Adrenal gland (tissue), 12 donors: ENCODE measurements around the gene TLN1. TPM values are rescaled to one million over a fixed set of nuclear protein-coding genes. Genes with fewer than 3 reads are reported as not detected.

ENCODE experiments used
- DNase-seq, 7 donors: peaks; one replicate each; pipeline ENCODE4 v3.0.0-alpha.2; 2019 to 2020
- H3K27ac ChIP-seq, 5 donors: fragments of 200-600 bp; sonication (generic) in 4 of 5; 1 replicate in 3 of 5; 2 replicates in 2 of 5; pipeline versions ENCODE4 v1.5.1 to v1.8.0; 2016 to 2020; ENCODE audit warnings: mild to moderate bottlenecking in 1 of 5
- H3K27me3 ChIP-seq: fragments of 200-600 bp; 2 replicates; pipeline ENCODE4 v1.8.0; 2021
- H3K36me3 ChIP-seq, 2 donors: fragments of 200-600 bp; replicated peaks in 1 of 2; 1 replicate in 1 of 2; 2 replicates in 1 of 2; pipeline versions ENCODE4 v1.5.1 to v1.8.0; 2018 to 2022
- H3K4me1 ChIP-seq, 2 donors: fragments of 200-600 bp; replicated peaks in 1 of 2; 1 replicate in 1 of 2; 2 replicates in 1 of 2; pipeline versions ENCODE4 v1.5.1 to v1.8.0; 2018 to 2021
- H3K4me3 ChIP-seq, 4 donors: fragments of 200-600 bp; sonication (generic) in 3 of 4; one replicate each; pipeline ENCODE4 v1.5.1; 2016 to 2018
- H3K9me3 ChIP-seq, 3 donors: fragments of 200-600 bp; sonication (generic) in 1 of 3; replicated peaks in 1 of 3; 1 replicate in 2 of 3; 2 replicates in 1 of 3; pipeline versions ENCODE4 v1.5.1 to v1.8.0; 2016 to 2021
- POLR2A ChIP-seq, 2 donors: fragments of 450-650 bp; IDR thresholded peaks; one replicate each; pipeline ENCODE4 v1.6.1; 2017; ENCODE audit warnings: antibody characterized with exemption in 2 of 2, mild to moderate bottlenecking in 2 of 2, moderate library complexity in 1 of 2
- WGBS, 4 donors: extraction: QIAGEN DNeasy Blood & Tissue Kit in 2 of 4; methylation state at CpG; one replicate each; pipeline versions ENCODE4 v1.1.5 to v1.1.7; 2013 to 2017; 5-methylcytosine and 5-hydroxymethylcytosine counted together
- intact Hi-C, 2 donors: fragments of 100-400 bp; cut with DNase I; formaldehyde crosslinking; loops; one replicate each; pipeline versions ENCODE4 v1.14.1 to v1.15.0; 2022 to 2023
- polyA plus RNA-seq, 3 donors: library from polyadenylated mRNA; stranded (reverse); fragments of 200-250 nt in 2 of 3; fragments of 350-450 nt in 1 of 3; fragmentation: Illumina TruSeq in 1 of 3; extraction: RNeasy Lipid Tissue Mini Kit (QIAGEN cat#74804) in 1 of 3; gene quantifications; one replicate each; pipeline ENCODE4 v1.2.3, GENCODE V29; 2013 to 2014
- total RNA-seq, 9 donors: library from RNA; depleted of rRNA in 4 of 9; stranded (reverse); fragments of >200 nt in 4 of 9; fragments of 120-200 nt in 1 of 9; fragmentation: NEBNext Ultra II Directional in 1 of 9; extraction: Animal tissue kit (Norgen Biotek cat#: 25700) in 1 of 9; gene quantifications; one replicate each; pipeline versions ENCODE4 v1.1.0 to v1.2.4, GENCODE V29; 2013 to 2023
- TF ChIP-seq, protein P1 (sequence below), 6 experiments: fragments of 450-650 bp in 4 of 6; fragments of 200-600 bp in 2 of 6; sonication (generic) in 1 of 6; IDR thresholded peaks; 1 replicate in 5 of 6; 2 replicates in 1 of 6; pipeline versions ENCODE4 v1.5.1 to v1.8.0; 2016 to 2021; ENCODE audit warnings: antibody characterized with exemption in 6 of 6, mild to moderate bottlenecking in 2 of 6, moderate library complexity in 1 of 6
- donor health status: healthy with polysubstance abuse.
- donor health status: Bipolar disorder and iron deficiency.
- donor health status: DM: yes; HTN: yes; CAD: no.
- donor health status: DM: no; HTN: no; CAD: no.
- donor health status: DM: no; HTN: no; CAD: no.
- donor health status: DM: yes; HTN: yes; CAD: no.

TLN1 gene
- total and polyA plus RNA-seq, 12 donors = 157 to 565 (median 296) TPM

DNA sequence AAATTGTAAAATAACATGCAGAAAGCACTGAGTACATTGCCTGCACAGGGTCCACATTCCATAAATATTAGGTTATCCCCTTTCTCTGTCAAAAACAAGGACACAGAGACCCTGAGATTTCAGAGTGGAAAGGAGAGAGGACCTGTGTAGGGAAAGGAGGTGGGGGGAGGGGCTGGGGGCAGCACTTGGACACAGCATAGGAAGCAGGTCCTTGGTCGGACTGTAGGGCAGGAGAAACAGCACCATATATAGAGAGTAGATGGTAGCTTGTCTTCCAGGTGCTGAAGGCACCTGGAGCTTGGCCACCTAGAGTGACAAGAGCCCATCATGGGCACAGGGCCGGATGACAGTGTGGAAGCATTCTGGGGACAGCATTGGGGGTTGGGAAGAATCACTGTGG lies 44.7 kb downstream of the TLN1 start:
- no peaks in the 10 kb centered on the region for H3K9me3 ChIP-seq
- H3K27ac ChIP-seq = peak overlapping the region in 3 of 5 donors; percentile 38 to 93 (median 89)
- no peak for DNase-seq
- peaks cover 0 to 33% of the 10 kb centered on the region in 2 donors for H3K36me3 ChIP-seq
- intact Hi-C loops = no loop called here
- H3K27me3 ChIP-seq = no peaks in the 10 kb centered on the region
- H3K4me1 ChIP-seq = peaks cover 24 to 38% of the 10 kb centered on the region in 2 donors
- peak overlapping the region in 1 of 4 donors; percentile 7 for H3K4me3 ChIP-seq
- WGBS, 4 donors = 70 to 83% (median 79%) methylated on average over 2 of the region's 2 CpGs
- no peak for TF ChIP-seq POLR2A (IDR thresholded peaks at IDR 0.05)
- TF ChIP-seq, protein P1, sequence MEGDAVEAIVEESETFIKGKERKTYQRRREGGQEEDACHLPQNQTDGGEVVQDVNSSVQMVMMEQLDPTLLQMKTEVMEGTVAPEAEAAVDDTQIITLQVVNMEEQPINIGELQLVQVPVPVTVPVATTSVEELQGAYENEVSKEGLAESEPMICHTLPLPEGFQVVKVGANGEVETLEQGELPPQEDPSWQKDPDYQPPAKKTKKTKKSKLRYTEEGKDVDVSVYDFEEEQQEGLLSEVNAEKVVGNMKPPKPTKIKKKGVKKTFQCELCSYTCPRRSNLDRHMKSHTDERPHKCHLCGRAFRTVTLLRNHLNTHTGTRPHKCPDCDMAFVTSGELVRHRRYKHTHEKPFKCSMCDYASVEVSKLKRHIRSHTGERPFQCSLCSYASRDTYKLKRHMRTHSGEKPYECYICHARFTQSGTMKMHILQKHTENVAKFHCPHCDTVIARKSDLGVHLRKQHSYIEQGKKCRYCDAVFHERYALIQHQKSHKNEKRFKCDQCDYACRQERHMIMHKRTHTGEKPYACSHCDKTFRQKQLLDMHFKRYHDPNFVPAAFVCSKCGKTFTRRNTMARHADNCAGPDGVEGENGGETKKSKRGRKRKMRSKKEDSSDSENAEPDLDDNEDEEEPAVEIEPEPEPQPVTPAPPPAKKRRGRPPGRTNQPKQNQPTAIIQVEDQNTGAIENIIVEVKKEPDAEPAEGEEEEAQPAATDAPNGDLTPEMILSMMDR (IDR thresholded peaks at IDR 0.05) = no peak

DNA sequence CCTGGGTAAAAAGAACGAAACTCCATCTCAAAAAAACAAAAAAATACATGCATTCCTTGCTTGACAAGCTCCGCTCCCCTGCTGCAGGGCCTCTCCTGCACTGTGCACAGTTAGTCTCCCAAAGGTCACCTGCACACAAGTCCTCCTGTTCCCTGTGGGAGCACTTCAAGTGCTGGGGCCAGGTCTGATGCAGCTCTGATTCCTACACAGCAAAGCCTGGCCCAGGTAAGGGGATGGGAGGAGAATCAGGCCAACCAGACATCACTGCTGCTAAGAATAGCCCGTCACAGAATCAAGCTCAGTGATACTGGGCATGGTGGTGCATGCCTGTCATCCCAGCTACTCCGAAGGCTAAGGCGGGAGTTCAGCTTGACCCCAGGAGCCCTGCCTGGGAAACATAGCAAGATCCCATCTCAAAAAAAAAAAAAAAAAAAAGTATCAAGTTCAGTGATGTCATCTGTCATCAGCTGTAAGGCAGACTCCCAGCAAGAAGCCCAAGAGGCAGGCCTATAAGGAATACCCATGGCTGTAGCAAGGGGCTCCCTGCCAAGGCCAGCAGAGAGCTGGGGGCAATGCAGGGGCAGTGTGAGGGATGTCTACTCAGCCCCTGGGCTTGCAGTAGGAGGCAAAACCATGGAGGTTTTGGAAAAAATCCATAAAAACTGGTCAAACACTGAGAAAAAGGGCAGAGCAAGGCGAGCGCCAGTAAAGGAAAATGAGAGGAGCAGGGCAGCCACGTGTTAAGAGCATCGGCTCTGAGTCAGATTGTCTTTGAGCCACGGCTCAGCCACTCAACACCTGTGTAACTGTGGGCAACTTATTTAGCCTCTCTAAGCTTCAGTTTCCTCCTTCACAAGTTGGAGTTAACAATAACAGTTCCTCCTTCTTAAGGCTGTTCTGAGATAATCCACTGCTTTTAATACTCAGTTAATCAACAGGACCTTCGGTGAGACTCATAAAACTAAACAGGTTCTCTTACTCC lies 45.5 kb downstream of the TLN1 start:
- H3K36me3 ChIP-seq = peaks cover 0 to 34% of the 10 kb centered on the region in 2 donors
- intact Hi-C loops = no loop called here
- no peak overlapping the region for H3K4me3 ChIP-seq
- H3K27me3 ChIP-seq = no peaks in the 10 kb centered on the region
- H3K9me3 ChIP-seq = no peaks in the 10 kb centered on the region
- H3K4me1 ChIP-seq = peaks cover 24 to 36% of the 10 kb centered on the region in 2 donors
- H3K27ac ChIP-seq = peak overlapping the region in 3 of 5 donors; percentile 21 to 89 (median 31)
- no peak for TF ChIP-seq POLR2A (IDR thresholded peaks at IDR 0.05)
- TF ChIP-seq, protein P1 (IDR thresholded peaks at IDR 0.05) = no peak
- DNase-seq = peak in 1 of 7 donors; percentile 52
- WGBS, 4 donors = 59 to 71% (median 64%) methylated on average over 11 of the region's 11 CpGs

DNA sequence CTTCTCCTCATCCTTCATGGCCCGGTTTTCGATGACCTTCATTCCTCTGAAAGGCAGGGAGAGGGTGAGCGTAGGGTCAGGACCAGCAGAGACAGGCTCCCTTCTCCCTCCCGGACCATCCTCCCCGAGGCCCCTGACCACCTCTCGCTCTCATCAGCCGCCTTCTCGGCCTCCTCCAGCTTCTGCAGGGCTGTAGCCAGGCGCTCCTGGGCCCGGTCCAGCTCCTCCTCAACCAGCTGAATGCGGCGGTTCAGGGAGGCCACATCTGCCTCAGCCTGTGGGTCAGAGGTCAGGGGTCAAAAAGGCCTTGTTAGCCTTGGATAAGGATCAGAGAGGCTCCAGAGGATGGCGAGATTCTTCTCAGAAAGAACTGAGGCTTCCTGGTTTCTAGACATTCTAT lies 46.5 kb downstream of the TLN1 start:
- H3K9me3 ChIP-seq = no peaks in the 10 kb centered on the region
- H3K27ac ChIP-seq = no peak overlapping the region
- H3K36me3 ChIP-seq = peaks cover 0 to 34% of the 10 kb centered on the region in 2 donors
- 72 to 76% (median 72%) methylated on average over 11 to 13 of the region's 13 CpGs for WGBS, 4 donors
- no peaks in the 10 kb centered on the region for H3K27me3 ChIP-seq
- no peak for TF ChIP-seq POLR2A (IDR thresholded peaks at IDR 0.05)
- TF ChIP-seq, protein P1 (IDR thresholded peaks at IDR 0.05) = no peak
- peaks cover 24 to 31% of the 10 kb centered on the region in 2 donors for H3K4me1 ChIP-seq
- no peak overlapping the region for H3K4me3 ChIP-seq
- no peak for DNase-seq
- intact Hi-C loops = no loop called here

DNA sequence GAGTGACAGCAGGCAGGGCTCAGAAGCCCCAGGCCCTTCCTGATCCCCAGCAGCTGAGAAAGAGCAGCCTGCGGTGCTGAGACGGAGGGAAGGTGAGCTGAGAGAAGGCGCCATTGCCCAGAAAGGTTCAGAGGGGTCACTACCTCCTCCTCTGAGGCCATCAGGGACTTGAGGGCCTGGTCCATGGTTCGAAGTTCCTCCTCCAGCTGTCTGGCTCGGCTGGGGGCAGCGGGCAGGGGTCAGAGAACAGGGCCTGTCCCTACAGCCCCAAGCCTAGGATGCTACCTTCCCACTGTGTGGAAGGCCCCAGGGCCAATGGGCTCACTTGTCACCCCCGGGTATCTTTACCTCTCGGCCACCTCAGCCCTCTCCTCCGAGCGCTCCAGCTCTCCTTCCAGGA lies 47.1 kb downstream of the TLN1 start:
- no peak for DNase-seq
- H3K4me1 ChIP-seq = peaks cover 21 to 31% of the 10 kb centered on the region in 2 donors
- no peak for TF ChIP-seq POLR2A (IDR thresholded peaks at IDR 0.05)
- TF ChIP-seq, protein P1 (IDR thresholded peaks at IDR 0.05) = no peak
- intact Hi-C loops = no loop called here
- no peaks in the 10 kb centered on the region for H3K9me3 ChIP-seq
- H3K27me3 ChIP-seq = no peaks in the 10 kb centered on the region
- 92 to 95% (median 93%) methylated on average over 9 to 10 of the region's 10 CpGs for WGBS, 4 donors
- H3K4me3 ChIP-seq = no peak overlapping the region
- no peak overlapping the region for H3K27ac ChIP-seq
- H3K36me3 ChIP-seq = peaks cover 0 to 34% of the 10 kb centered on the region in 2 donors
